Body of pancreas (tissue), 4 donors: ENCODE measurements around the gene TSPYL1.

ENCODE experiments used
- CTCF ChIP-seq, 7 experiments: fragments of 450-650 bp in 4 of 7; fragments of 200-600 bp in 3 of 7; sonication (generic) in 3 of 7; IDR thresholded peaks; one replicate each; pipeline ENCODE4 v1.5.1; 2016 to 2019; ENCODE audit warnings: antibody characterized with exemption in 7 of 7
- POLR2A ChIP-seq, 3 donors: fragments of 450-650 bp; IDR thresholded peaks; one replicate each; pipeline ENCODE4 v1.6.1; 2016; ENCODE audit warnings: antibody characterized with exemption in 3 of 3, mild to moderate bottlenecking in 2 of 3

GRCh38 chr6:116316772-116317467, 37.2 kb upstream of the TSPYL1 start:
- TF ChIP-seq CTCF (IDR thresholded peaks at IDR 0.05): no peak
- no peak for TF ChIP-seq POLR2A (IDR thresholded peaks at IDR 0.05)
